GM10248 (cell line): ENCODE data around the gene GALNT9.

ENCODE experiments used
- CTCF ChIA-PET: fragments of 300-600 bp; sonication (Branson Sonifier 250); formaldehyde crosslinking; extraction: SDS; loops from one replicate; lab custom pipeline; 2021; ENCODE audit warnings: antibody characterized with exemption; lab: Yijun Ruan, JAX
- POLR2A ChIA-PET: fragments of 350-650 bp; sonication (Branson Sonifier 250); formaldehyde crosslinking; extraction: SDS; loops from one replicate; lab custom pipeline; 2020; ENCODE audit warnings: antibody characterized with exemption; lab: Yijun Ruan, JAX
- DNase-seq: peaks from one replicate; pipeline ENCODE4 v3.0.0; 2012; ENCODE audit errors: extremely low spot score
- CTCF ChIP-seq: IDR thresholded peaks from 2 replicates; pipeline ENCODE4 v1.5.1; 2012; ENCODE audit warnings: mild to moderate bottlenecking, low read depth; ENCODE audit errors: extremely low read depth, missing control alignments, control extremely low read depth

Gene GALNT9

GRCh38 chr12:132249689-132250478 lies 79.5 kb downstream of the GALNT9 start:
- ChIA-PET CTCF (interaction anchor here (1.1 kb wide), 1 partner anchor 165 kb away, joined by 3 read pairs; no protein-coding TSS in a partner anchor), POLR2A (no interaction called here)
- no peak for TF ChIP-seq CTCF
- DNase-seq = no peak

GRCh38 chr12:132248453-132249167 lies 80.8 kb downstream of the GALNT9 start:
- ChIA-PET POLR2A (no interaction called here), CTCF (interaction anchor here (1.1 kb wide), 1 partner anchor 166 kb away, joined by 3 read pairs; no protein-coding TSS in a partner anchor)
- DNase-seq = no peak
- no peak for TF ChIP-seq CTCF

- POLR2A ChIA-PET = no interaction called here
These were observed 81.5 kb downstream of the GALNT9 start for GRCh38 chr12:132247718-132248452.

GRCh38 chr12:132246997-132247717 lies 82.2 kb downstream of the GALNT9 start:
- ChIA-PET CTCF (no interaction called here), POLR2A (no interaction called here)
- TF ChIP-seq CTCF = no peak
- no peak for DNase-seq

More at GRCh38 chr12:132247718-132248452, 81.5 kb downstream of the GALNT9 start:
- no peak for DNase-seq
- CTCF ChIA-PET = no interaction called here
- TF ChIP-seq CTCF = no peak

GRCh38 chr12:132245521-132246101 lies 83.8 kb downstream of the GALNT9 start:
- CTCF ChIA-PET = no interaction called here
- POLR2A ChIA-PET = no interaction called here

More at GRCh38 chr12:132245521-132246101, 83.8 kb downstream of the GALNT9 start:
- no peak for TF ChIP-seq CTCF
- no peak for DNase-seq
